Breast epithelium (tissue), 4 donors: ENCODE results near the gene ANKRD52. TPM values are rescaled to one million over a fixed set of nuclear protein-coding genes. Genes with fewer than 3 reads are reported as not detected.
"Not testable (repeated sequence)": the region's sequence is repeated elsewhere in the genome, so short reads cannot be mapped to it uniquely, and the experiment has no call there.

Source experiments
- DNase-seq, 2 donors: peaks; one replicate each; pipeline ENCODE4 v3.0.0-alpha.2; 2019; ENCODE audit warnings: low spot score in 2 of 2
- H3K27ac ChIP-seq, 2 donors: fragments of 200-600 bp; sonication (generic) in 1 of 2; one replicate each; pipeline ENCODE4 v1.5.1; 2016 to 2019; ENCODE audit warnings: mild to moderate bottlenecking in 1 of 2
- H3K27me3 ChIP-seq, 2 donors: fragments of 200-600 bp; sonication (generic) in 1 of 2; one replicate each; pipeline versions ENCODE4 v1.5.1 to v1.6.0; 2017 to 2019; ENCODE audit warnings: control low read depth in 1 of 2, mild to moderate bottlenecking in 1 of 2
- H3K36me3 ChIP-seq: fragments of 200-600 bp; one replicate; pipeline ENCODE4 v1.5.1; 2019
- H3K4me1 ChIP-seq, 2 donors: fragments of 200-600 bp; sonication (generic); one replicate each; pipeline ENCODE4 v1.5.1; 2016 to 2019; ENCODE audit warnings: control low read depth in 1 of 2
- H3K4me3 ChIP-seq, 3 donors: fragments of 200-600 bp; sonication (generic); 1 replicate in 2 of 3; 2 replicates in 1 of 3; pipeline ENCODE4 v1.5.1; 2016 to 2019; ENCODE audit warnings: mild to moderate bottlenecking in 3 of 3, moderate library complexity in 2 of 3
- H3K9me3 ChIP-seq, 2 donors: fragments of 200-600 bp; sonication (generic) in 1 of 2; one replicate each; pipeline ENCODE4 v1.5.1; 2016 to 2019; ENCODE audit warnings: control low read depth in 1 of 2
- CTCF ChIP-seq, 3 donors: fragments of 450-650 bp; IDR thresholded peaks; one replicate each; pipeline ENCODE4 v1.5.1; 2016 to 2017; ENCODE audit warnings: antibody characterized with exemption in 3 of 3, mild to moderate bottlenecking in 3 of 3, moderate library complexity in 3 of 3
- POLR2A ChIP-seq: fragments of 450-650 bp; IDR thresholded peaks from one replicate; pipeline ENCODE4 v1.6.1; 2016; ENCODE audit warnings: antibody characterized with exemption, mild to moderate bottlenecking, moderate library complexity
- POLR2AphosphoS5 ChIP-seq, 3 donors: sonication (generic); formaldehyde crosslinking; IDR thresholded peaks; one replicate each; pipeline ENCODE4 v1.6.1; 2017; ENCODE audit warnings: antibody characterized with exemption in 3 of 3
- intact Hi-C: fragments of 100-400 bp; cut with DNase I; formaldehyde crosslinking; loops from one replicate; pipeline ENCODE4 v1.15.1; 2023; ENCODE audit warnings: low total_unique reads
- total RNA-seq, 3 donors: library from RNA; depleted of rRNA; stranded (reverse); fragments of >200 nt; gene quantifications; one replicate each; pipeline ENCODE4 v1.1.0, GENCODE V29; 2016

The ANKRD52 gene
- total RNA-seq, 3 donors from 2014 or later, result 12.8 to 18.4 (median 14.9) TPM

- H3K27me3 ChIP-seq, result no peaks in the 10 kb centered on the region
- no peaks in the 10 kb centered on the region for H3K36me3 ChIP-seq
- no peak overlapping the region for H3K27ac ChIP-seq
- intact Hi-C loops, result loop anchor here (5.0 kb wide), 1 partner anchor 911 kb away; no protein-coding TSS in a partner anchor
- no peak for DNase-seq
- no peaks in the 10 kb centered on the region for H3K9me3 ChIP-seq
- no peak for TF ChIP-seq POLR2A
- TF ChIP-seq POLR2AphosphoS5 (IDR thresholded peaks at IDR 0.05), result no peak
- no peak for TF ChIP-seq CTCF (IDR thresholded peaks at IDR 0.05)
- peaks cover 0 to 3% of the 10 kb centered on the region in 2 donors for H3K4me1 ChIP-seq
- H3K4me3 ChIP-seq, result no peak overlapping the region
Measured at GRCh38 chr12:56271031-56271430, 12.8 kb upstream of the ANKRD52 start.

- TF ChIP-seq POLR2AphosphoS5 (IDR thresholded peaks at IDR 0.05) (no peak), CTCF (IDR thresholded peaks at IDR 0.05) (no peak), POLR2A (no peak)
- Histone ChIP-seq H3K9me3 (no peaks in the 10 kb centered on the region), H3K4me3 (peak overlapping the region; percentile 59 to 81 (median 75)), H3K4me1 (peaks cover 0 to 3% of the 10 kb centered on the region in 2 donors), H3K27ac (peak overlapping the region; percentile 96), H3K27me3 (no peaks in the 10 kb centered on the region), H3K36me3 (no peaks in the 10 kb centered on the region)
- DNase-seq, result no peak
- intact Hi-C loops, result no loop called here
Measured at GRCh38 chr12:56267443-56268071, 9.4 kb upstream of the ANKRD52 start.

GRCh38 chr12:56266693-56267442 lies 8.7 kb upstream of the ANKRD52 start, which contains the start of gene COQ10A:
TSS of gene COQ10A (plus strand) at chr12:56266942. CDS start at chr12:56267119, 177 bp downstream.
- Histone ChIP-seq H3K27ac (peak within 1 kb of the TSS; percentile 96), H3K4me1 (peaks cover 0 to 3% of the 10 kb centered on the region in 2 donors), H3K27me3 (no peaks in the 10 kb centered on the region), H3K9me3 (no peaks in the 10 kb centered on the region), H3K4me3 (peak within 1 kb of the TSS; percentile 59 to 81 (median 75)), H3K36me3 (no peaks in the 10 kb centered on the region)
- DNase-seq, result peak; percentile 86
- intact Hi-C loops, result no loop called here
- TF ChIP-seq CTCF (IDR thresholded peaks at IDR 0.05), result peak; percentile 61 to 88 (median 73)
- TF ChIP-seq POLR2A, result no peak
- TF ChIP-seq POLR2AphosphoS5 (IDR thresholded peaks at IDR 0.05), result peak; percentile 69 to 81 (median 77)

- intact Hi-C loops, DNase-seq, H3K36me3 ChIP-seq, H3K27me3 ChIP-seq, H3K9me3 ChIP-seq, H3K4me1 ChIP-seq: not testable (repeated sequence)
- peak overlapping the region; percentile 59 to 81 (median 75) for H3K4me3 ChIP-seq
- peak overlapping the region; percentile 96 for H3K27ac ChIP-seq
Measured at GRCh38 chr12:56266068-56266692, 8.0 kb upstream of the ANKRD52 start.

GRCh38 chr12:56262955-56263354 lies 4.8 kb upstream of the ANKRD52 start:
- DNase-seq, H3K4me3 ChIP-seq, H3K36me3 ChIP-seq, H3K9me3 ChIP-seq, intact Hi-C loops, H3K4me1 ChIP-seq, H3K27me3 ChIP-seq, H3K27ac ChIP-seq: not testable (repeated sequence)
